B cell (primary cell): ENCODE results near the gene SDK1.

Experiments used
- EZH2 ChIP-seq: IDR thresholded peaks from 2 replicates; pipeline ENCODE4 v1.6.1; 2012; ENCODE audit warnings: borderline replicate concordance, low read depth, mild to moderate bottlenecking, moderate library complexity, low read length; ENCODE audit not compliant: insufficient read depth, poor library complexity, severe bottlenecking
- TF ChIP-seq, protein P1 (sequence below): fragments of 200-600 bp; IDR thresholded peaks from one replicate; pipeline ENCODE4 v1.8.0; 2022; ENCODE audit warnings: antibody characterized with exemption, mild to moderate bottlenecking

GRCh38 chr7:4074994-4075393, 773.9 kb downstream of the SDK1 start:
- TF ChIP-seq, protein P1, sequence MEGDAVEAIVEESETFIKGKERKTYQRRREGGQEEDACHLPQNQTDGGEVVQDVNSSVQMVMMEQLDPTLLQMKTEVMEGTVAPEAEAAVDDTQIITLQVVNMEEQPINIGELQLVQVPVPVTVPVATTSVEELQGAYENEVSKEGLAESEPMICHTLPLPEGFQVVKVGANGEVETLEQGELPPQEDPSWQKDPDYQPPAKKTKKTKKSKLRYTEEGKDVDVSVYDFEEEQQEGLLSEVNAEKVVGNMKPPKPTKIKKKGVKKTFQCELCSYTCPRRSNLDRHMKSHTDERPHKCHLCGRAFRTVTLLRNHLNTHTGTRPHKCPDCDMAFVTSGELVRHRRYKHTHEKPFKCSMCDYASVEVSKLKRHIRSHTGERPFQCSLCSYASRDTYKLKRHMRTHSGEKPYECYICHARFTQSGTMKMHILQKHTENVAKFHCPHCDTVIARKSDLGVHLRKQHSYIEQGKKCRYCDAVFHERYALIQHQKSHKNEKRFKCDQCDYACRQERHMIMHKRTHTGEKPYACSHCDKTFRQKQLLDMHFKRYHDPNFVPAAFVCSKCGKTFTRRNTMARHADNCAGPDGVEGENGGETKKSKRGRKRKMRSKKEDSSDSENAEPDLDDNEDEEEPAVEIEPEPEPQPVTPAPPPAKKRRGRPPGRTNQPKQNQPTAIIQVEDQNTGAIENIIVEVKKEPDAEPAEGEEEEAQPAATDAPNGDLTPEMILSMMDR, result no peak
- TF ChIP-seq EZH2, result no peak
